ENCODE results near the gene LAMTOR4.
A peak's percentile ranks its signal among the peaks of the same experiment; 100 is the strongest.
"Not testable (repeated sequence)": the region's sequence is repeated elsewhere in the genome, so short reads cannot be mapped to it uniquely, and the experiment has no call there.

Gene LAMTOR4

DNA sequence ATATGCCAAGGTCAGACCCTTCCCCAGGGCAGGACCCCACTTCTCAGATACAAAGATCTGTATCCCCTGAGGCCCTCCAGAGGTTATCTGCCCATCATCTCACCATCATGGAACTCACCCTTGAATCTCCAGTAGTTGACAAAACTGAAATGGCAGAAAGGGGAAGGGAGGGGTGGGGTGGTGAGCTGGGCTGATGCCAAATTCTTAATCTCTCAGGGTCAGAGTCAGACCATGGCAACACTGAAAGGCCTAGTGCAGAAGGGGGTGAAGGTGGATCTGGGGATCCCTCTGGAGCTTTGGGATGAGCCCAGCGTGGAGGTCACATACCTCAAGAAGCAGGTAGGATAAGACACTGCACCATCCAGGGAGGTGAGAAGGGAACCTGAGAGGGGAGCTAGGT is 26.1 kb upstream of the LAMTOR4 start:
- DNase-seq (ENCODE audit: low read depth in 2 of 2) = no peak

- no peak for DNase-seq (ENCODE audit: low read depth in 2 of 2)
These were observed 24.2 kb upstream of the LAMTOR4 start for GRCh38 chr7:100124301-100125230.

DNA sequence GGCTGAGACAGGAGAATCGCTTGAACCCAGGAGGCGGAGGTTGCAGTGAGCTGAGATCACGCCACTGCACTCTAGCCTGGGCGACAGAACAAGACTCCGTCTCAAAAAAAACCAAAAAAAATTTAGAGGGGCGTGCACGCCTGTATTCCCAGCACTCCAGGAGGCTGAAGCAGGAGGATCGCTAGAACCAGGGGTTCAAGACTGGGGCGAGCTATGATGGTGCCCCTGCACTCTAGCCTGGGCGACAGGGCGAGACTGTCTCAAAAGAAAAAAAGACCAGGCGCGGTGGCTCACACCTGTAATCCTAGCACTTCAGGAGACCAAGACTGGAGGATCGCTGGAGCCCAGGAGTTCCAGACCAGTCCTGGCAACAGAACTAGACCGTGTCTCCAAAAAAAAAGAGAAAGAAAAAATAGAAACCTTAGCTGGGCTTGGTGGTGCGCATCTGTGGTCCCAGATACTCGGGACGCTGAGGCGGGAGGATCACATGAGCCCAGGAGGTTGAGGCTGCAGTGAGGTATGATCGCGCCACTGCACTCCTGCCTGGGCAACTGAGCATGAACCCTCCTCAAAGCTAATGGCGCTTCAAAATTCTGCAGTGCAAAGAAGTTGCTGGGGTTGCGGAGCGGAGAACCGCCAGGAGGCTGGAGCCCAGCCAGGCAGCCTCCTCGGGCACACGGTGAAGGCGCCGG is 22.3 kb upstream of the LAMTOR4 start:
- no peak for DNase-seq (ENCODE audit: low read depth in 2 of 2)

DNA sequence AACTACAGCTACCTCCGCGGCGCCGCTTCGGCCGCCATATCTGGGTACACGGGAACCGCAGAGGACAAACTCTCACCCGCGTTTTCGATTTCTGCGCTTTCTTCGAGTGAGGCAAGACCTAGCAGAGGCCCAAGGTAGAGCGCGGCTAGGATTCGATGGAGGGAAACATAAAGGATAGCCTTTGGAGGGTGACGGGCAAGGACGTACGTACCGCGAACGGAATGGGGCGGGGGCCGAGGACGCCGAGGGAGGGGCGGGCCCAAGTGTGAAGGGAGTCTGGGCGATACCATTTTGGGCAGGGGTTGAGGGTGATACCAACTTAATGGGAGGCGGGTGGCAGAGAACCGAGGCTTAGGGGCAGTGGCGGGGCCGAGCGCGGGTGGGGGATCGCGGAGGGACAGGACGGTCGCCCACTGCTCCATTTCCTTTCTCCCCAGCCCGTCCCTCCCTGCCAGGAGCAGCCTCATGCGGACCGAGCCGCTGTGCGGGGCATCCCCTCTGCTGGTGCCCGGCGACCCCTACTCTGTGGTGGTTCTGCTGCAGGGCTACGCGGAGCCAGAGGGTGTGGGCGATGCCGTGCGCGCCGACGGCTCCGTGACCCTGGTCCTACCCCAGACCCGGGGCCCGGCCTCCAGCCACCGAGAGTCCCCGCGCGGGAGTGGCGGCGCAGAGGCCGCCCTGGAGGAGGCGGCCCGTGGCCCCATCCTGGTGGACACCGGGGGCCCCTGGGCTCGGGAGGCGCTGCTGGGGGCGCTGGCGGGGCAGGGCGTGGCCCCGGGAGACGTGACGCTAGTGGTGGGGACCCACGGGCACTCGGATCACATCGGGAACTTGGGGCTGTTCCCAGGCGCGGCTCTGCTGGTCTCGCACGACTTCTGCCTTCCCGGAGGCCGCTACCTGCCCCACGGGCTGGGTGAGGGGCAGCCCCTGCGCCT is 21.5 kb upstream of the LAMTOR4 start, which contains the start of gene MBLAC1:
MBLAC1 (plus strand) TSS at position 37 of the 935 bp plus-strand sequence; CDS start at position 466, 429 bp downstream.
- peak; percentile 84 to 90 for DNase-seq (ENCODE audit: low read depth in 2 of 2)

- no peak for DNase-seq (ENCODE audit: low read depth in 2 of 2)
These were observed 20.7 kb upstream of the LAMTOR4 start for GRCh38 chr7:100127866-100128636.

DNA sequence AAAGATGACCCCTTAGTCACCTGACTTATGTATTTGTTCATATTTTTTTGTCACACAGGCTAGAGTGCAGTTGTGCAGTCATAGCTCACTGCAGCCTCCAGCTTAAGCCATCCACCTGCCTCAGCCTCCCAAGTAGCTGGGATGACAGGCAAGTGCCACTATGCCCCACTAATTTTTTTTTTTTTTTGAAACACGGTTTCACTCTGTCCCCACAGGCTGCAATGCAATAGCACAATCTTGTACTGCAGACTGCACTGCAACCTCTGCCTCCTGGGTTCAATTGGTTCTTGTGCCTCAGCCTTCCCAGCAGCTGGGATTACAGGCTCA is 20.1 kb upstream of the LAMTOR4 start:
- no peak for DNase-seq (ENCODE audit: low read depth in 2 of 2)

DNA sequence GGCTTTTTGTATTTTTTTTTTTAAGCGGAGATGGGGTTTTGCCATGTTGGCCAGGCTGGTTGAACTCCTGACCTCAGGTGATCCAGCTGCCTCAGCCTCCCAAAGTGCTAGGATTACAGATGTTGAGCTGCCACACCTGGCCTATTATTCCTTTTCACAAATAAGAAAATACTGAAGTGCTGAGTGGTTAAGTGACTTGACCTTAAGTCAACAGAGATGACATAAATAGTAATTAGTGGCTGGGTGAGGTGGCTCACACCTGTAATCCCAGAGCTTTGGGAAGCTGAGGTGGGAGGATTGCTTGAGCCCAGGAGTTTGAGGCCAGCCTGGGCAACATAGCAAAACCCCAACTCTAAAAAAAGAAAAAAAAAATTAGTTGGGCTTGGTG is 18.5 kb upstream of the LAMTOR4 start:
- not testable (repeated sequence) for DNase-seq (ENCODE audit: low read depth in 2 of 2)

DNA sequence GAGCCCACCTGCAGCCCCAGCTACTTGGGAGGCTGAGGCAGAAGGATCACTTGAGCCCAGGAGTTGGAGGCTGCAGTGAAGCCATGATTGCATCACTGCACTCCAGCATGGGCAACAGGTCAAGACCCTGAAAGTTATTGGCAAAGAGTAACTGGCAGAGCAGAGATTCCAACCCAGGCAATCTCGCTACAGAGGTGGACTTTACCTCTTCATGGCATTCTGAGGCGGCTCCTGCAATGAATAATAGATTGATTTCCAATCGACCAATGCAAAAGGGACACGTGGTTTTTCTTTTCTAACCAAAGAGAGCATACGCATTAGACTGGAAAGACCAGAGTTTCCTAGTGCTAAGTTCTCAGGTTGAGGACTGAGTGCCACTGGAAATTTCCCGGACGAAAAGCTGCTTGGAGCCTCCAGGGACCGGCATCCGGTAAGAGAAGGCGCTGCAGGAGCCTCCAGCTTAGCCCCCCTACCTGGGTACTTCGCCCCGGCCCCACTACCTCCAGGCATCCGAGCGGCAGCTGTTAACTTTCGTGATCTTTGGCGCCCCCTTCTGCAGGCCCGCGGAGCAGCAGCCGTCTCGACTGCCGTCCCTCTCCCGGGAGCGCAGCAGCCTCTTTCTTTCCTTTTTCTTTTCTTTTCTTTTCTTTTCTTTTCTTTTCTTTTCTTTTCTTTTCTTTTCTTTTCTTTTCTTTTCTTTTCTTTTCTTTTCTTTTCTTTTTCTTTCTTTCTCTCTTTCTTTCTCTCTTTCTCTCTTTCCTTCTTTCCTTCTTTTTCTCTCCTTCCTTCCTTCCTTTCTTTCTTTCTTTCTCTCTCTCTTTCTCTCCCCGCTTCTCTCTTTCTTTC is 17.9 kb upstream of the LAMTOR4 start:
- peak; percentile 75 to 90 for DNase-seq (ENCODE audit: low read depth in 2 of 2)

- DNase-seq (ENCODE audit: low read depth in 2 of 2) = no peak
These were observed 16.6 kb upstream of the LAMTOR4 start for GRCh38 chr7:100132126-100132525.

- DNase-seq (ENCODE audit: low read depth in 2 of 2) = peak; percentile 48 to 52
These were observed 16.0 kb upstream of the LAMTOR4 start for GRCh38 chr7:100132697-100133151.

DNA sequence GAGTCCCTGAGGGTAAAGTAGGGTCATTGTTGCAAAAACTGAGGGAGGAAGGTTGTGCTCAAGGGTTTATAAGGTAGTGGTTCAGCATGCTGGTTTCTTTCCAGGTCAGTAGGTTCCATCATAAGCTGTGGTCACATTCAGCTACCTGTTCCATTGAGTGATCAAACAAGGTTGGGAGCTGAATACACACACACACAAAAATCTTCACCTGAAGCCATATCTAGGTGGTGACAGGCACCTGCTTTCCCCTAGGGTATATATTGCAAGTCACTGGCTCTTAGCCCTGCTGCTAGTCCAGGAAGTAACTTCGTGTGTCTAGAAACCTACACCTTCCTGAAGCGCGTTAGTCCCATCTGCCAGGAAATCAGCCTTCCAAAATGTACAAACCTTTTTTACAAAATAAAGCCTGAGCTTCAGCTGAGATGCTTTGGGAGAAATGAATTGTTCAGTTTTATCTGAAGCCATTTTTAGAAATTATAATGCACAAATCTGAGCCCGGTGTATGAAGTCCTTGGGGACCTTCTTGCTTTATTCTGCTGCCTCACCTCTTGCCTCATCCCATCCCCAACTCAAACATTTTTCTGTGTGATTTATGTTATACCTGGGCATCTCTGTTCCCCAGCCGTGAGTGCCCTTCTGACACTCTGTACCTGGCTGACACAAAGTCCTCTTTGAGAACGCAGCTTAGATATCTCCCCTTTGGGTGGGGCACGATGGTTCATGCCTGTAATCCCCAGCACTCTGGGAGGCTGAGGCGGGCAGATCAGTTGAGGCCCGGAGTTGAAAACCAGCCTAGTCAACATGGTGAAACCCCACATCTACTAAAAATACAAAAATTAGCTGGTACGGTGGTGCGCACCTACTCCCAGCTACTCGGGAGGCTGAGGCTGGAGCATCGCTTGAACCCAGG is 10.6 kb upstream of the LAMTOR4 start:
- DNase-seq (ENCODE audit: low read depth in 2 of 2) = no peak

GRCh38 chr7:100141555-100141949 is 7.2 kb upstream of the LAMTOR4 start:
- no peak for DNase-seq (ENCODE audit: low read depth in 2 of 2)

- DNase-seq (ENCODE audit: low read depth in 2 of 2) = no peak
These were observed 6.3 kb upstream of the LAMTOR4 start for GRCh38 chr7:100142461-100142860.

- not testable (repeated sequence) for DNase-seq (ENCODE audit: low read depth in 2 of 2)
These were observed 2.4 kb upstream of the LAMTOR4 start for GRCh38 chr7:100146350-100146749.

DNA sequence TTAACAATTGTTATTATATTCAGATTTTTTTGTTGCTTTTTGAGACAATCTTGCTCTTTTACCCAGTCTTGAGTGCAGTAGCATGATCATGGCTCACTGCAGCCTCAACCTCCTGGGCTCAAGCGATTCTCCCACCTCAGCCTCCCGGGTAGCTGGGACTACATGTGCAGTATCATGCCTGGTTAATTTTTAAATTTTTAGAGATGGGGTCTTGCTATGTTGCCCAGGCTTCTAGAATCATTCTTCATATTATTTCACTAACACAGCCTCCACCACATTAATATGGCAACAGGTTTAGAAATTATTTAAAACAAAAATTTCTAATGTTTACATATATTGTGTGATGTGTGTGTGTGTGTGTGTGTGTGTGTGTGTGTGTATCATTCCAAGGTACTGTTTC is 1.4 kb upstream of the LAMTOR4 start:
- no peak for DNase-seq (ENCODE audit: low read depth in 2 of 2)

- no peak for DNase-seq (ENCODE audit: low read depth in 2 of 2)
These were observed 526 bp upstream of the LAMTOR4 start for GRCh38 chr7:100148225-100148558.

DNA sequence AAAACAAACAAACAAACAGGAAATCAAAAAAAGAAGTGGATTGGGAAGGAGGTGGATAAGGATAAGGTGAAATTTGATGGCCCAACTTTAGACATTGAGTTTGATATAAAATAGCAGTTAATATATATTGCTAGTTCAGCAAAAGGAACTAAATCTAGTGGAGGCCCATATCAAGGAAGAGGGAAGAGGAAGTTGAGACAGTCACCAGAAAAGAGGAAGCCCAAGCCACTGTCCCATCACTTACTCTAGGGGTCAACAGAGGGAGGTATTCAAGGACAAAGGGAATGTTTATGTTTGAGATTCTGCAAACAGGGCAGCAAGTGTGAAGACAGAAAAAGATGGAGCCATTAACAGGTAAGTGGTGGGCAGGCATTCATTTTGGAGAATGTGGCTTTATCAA is 3.7 kb downstream of the LAMTOR4 start:
- no peak for DNase-seq (ENCODE audit: low read depth in 2 of 2)

DNA sequence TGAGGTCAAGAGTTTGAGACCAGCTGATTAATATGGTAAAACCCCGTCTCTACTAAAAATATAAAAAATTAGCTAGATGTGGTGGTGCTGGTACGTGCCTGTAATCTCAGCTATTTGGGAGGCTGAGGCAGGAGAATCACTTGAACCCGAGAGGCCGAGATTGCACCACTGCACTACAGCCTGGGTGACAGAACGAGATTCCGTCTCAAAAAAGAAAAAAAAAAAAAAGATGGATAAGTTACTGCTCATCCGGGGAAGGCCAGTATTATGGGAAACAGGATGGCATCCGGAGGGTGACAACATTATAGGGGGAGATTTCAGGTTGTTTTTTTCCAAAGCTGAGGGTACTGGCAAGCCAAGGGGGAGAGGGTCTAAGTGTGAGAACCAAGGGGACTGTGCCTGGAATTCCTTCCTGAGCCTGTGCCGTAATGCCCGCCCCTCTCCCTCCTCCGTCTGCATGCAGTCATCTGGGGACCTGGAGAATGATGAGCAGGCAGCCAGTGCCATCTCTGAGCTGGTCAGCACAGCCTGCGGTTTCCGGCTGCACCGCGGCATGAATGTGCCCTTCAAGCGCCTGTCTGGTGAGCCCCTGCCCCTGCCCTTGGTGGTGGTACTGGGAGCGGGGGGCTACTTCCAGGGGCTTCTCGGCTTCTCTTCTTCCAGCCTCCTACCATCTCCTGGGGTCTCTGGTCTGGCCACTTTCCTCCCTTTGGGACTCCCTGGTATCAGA is 4.4 kb downstream of the LAMTOR4 start:
- no peak for DNase-seq (ENCODE audit: low read depth in 2 of 2)

All from stimulated activated CD4-positive, alpha-beta T cell treated with anti-CD3 and anti-CD28 coated beads, Interleukin-1b, Interleukin-23, amount 100 ng/mL, for 4 hours (primary cell).